ENCODE measurements around the gene PPP3CA. TPM values are rescaled to one million over a fixed set of nuclear protein-coding genes. Genes with fewer than 3 reads are reported as not detected.

PPP3CA gene
- total RNA-seq, 1 donor from 2014 or later: 78.8 TPM

- peaks cover 40% of the 10 kb centered on the region for H3K4me1 Mint-ChIP-seq
- CTCF ChIA-PET: interaction anchor here (1.1 kb wide), 1 partner anchor 329 kb away, joined by 5 read pairs; no protein-coding TSS in a partner anchor
- ATAC-seq (ENCODE audit: low read depth) (peak; percentile 21), DNase-seq (no peak)
- H3K27ac Mint-ChIP-seq: peak overlapping the region; percentile 71
- intact Hi-C loops (cut with micrococcal nuclease): loop anchor here (2.0 to 10.0 kb wide), 3 partner anchors 65 to 925 kb away; partner anchors contain the start of gene PPP3CA
- H3K27me3 Mint-ChIP-seq: no peaks in the 10 kb centered on the region
- H3K36me3 Mint-ChIP-seq (ENCODE audit: low read depth): peaks cover 21% of the 10 kb centered on the region
- no peaks in the 10 kb centered on the region for H3K9me3 Mint-ChIP-seq
- POLR2A ChIA-PET: interaction anchor here (1.0 to 1.2 kb wide), 2 partner anchors 21 to 66 kb away, joined by 3 read pairs; no protein-coding TSS in a partner anchor
- H3K4me3 Mint-ChIP-seq: no peak overlapping the region
- no peak for TF ChIP-seq CTCF (IDR thresholded peaks at IDR 0.05)
These were observed 327.4 kb downstream of the PPP3CA start for GRCh38 chr4:101019941-101020401.

DNA sequence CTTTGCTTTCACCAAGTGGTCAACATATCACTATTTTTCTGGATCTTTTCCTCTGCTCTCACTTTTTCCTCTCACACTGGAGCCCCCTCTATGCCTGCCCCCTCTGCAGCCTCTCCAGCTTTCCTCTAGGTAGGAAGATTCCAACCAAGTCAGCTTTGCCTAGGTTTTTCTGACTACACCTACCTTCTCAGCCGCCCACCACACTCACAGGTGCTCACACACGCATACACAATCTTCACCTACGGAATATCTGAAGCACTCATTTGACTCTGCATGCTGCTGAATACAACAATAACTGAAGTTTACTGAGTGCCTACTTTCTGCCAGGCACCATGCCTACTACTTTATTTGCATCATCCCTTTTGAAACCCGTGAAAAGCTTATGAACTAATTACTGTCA lies 328.0 kb downstream of the PPP3CA start:
- no peak for TF ChIP-seq CTCF (IDR thresholded peaks at IDR 0.05)
- ATAC-seq (ENCODE audit: low read depth) (no peak), DNase-seq (no peak)
- ChIA-PET POLR2A (interaction anchor here (0.6 to 1.0 kb wide), 2 partner anchors 66 to 764 kb away, joined by 3 read pairs; no protein-coding TSS in a partner anchor), CTCF (interaction anchor here (1.1 kb wide), 1 partner anchor 330 kb away, joined by 5 read pairs; no protein-coding TSS in a partner anchor)
- H3K4me3 Mint-ChIP-seq: peak overlapping the region; percentile 0
- peaks cover 45% of the 10 kb centered on the region for H3K4me1 Mint-ChIP-seq
- peak overlapping the region; percentile 71 for H3K27ac Mint-ChIP-seq
- no peaks in the 10 kb centered on the region for H3K9me3 Mint-ChIP-seq
- H3K36me3 Mint-ChIP-seq (ENCODE audit: low read depth): peaks cover 17% of the 10 kb centered on the region
- intact Hi-C loops (cut with micrococcal nuclease): loop anchor here (2.0 kb wide), 2 partner anchors 65 to 327 kb away; partner anchors contain the start of gene PPP3CA
- no peaks in the 10 kb centered on the region for H3K27me3 Mint-ChIP-seq

DNA sequence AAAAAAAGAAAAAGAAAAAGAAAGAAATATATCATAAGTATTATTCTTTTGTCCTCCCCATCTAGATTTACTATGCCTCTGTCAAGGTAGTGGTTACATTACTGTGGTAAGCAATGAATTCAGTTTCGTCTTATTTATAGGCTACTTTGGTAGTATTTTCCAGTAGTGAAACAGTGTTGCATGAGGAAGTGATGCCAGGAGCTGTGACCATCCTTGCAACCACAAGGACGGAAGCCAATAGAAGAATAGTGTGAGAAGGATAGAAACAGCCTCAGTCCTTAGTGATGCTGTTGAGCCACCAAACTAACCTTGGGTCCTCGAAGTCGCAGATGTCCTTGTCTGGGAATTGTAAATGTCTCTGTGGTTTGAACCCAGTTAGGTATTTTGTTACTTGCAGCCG lies 328.5 kb downstream of the PPP3CA start:
- DNase-seq: no peak
- Mint-ChIP-seq H3K27me3 (no peaks in the 10 kb centered on the region), H3K4me1 (peaks cover 46% of the 10 kb centered on the region), H3K9me3 (no peaks in the 10 kb centered on the region), H3K27ac (peak overlapping the region; percentile 71), H3K36me3 (ENCODE audit: low read depth) (peaks cover 13% of the 10 kb centered on the region), H3K4me3 (peak overlapping the region; percentile 0)
- ChIA-PET CTCF (interaction anchor here (1.1 kb wide), 1 partner anchor 330 kb away, joined by 5 read pairs; no protein-coding TSS in a partner anchor), POLR2A (interaction anchor here (0.6 to 1.0 kb wide), 3 partner anchors 67 to 1326 kb away, joined by 3 read pairs; partner anchors contain the start of gene SLC39A8)
- peak; percentile 76 for ATAC-seq (ENCODE audit: low read depth)
- intact Hi-C loops (cut with micrococcal nuclease): loop anchor here (2.0 kb wide), 2 partner anchors 66 to 328 kb away; partner anchors contain the start of gene PPP3CA
- no peak for TF ChIP-seq CTCF (IDR thresholded peaks at IDR 0.05)

DNA sequence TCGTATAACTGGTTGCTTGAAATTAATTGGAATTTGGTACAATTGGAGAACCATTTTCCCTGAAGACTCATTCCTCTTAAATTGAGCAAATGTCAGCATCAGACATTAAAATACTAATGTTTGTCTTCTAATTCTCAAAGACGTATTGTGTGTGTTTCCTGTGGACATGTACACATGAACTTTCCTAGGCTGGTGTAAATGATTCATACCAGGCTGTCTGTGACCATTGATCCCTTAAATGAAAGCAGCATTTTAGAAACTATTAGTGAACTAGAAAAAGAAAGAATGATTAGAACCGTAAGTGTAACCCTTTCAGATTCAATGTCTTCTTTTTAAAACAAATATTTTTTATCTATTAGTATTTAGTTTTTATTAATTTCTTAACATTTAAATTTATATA lies 332.9 kb downstream of the PPP3CA start:
- intact Hi-C loops (cut with micrococcal nuclease): loop anchor here (5.0 kb wide), 1 partner anchor 683 kb away; no protein-coding TSS in a partner anchor
- ATAC-seq (ENCODE audit: low read depth) (no peak), DNase-seq (no peak)
- Mint-ChIP-seq H3K9me3 (no peaks in the 10 kb centered on the region), H3K4me3 (no peak overlapping the region), H3K4me1 (peaks cover 33% of the 10 kb centered on the region), H3K27ac (no peak overlapping the region), H3K27me3 (no peaks in the 10 kb centered on the region), H3K36me3 (ENCODE audit: low read depth) (no peaks in the 10 kb centered on the region)
- CTCF ChIA-PET: no interaction called here
- POLR2A ChIA-PET: no interaction called here
- no peak for TF ChIP-seq CTCF (IDR thresholded peaks at IDR 0.05)

- Mint-ChIP-seq H3K27ac (no peak overlapping the region), H3K36me3 (ENCODE audit: low read depth) (no peaks in the 10 kb centered on the region), H3K27me3 (no peaks in the 10 kb centered on the region), H3K4me1 (peaks cover 17% of the 10 kb centered on the region), H3K9me3 (no peaks in the 10 kb centered on the region), H3K4me3 (no peak overlapping the region)
- intact Hi-C loops (cut with micrococcal nuclease): loop anchor here (5.0 kb wide), 1 partner anchor 686 kb away; no protein-coding TSS in a partner anchor
- POLR2A ChIA-PET: no interaction called here
- ATAC-seq (ENCODE audit: low read depth) (no peak), DNase-seq (no peak)
- no peak for TF ChIP-seq CTCF (IDR thresholded peaks at IDR 0.05)
- CTCF ChIA-PET: no interaction called here
These were observed 336.3 kb downstream of the PPP3CA start for GRCh38 chr4:101010987-101011386.
